Right lobe of liver (tissue), 4 donors: Measurements from ENCODE around the gene USP22.

Experiments used
- POLR2A ChIP-seq: fragments of 450-650 bp; IDR thresholded peaks from one replicate; pipeline ENCODE4 v1.6.1; 2017; ENCODE audit warnings: antibody characterized with exemption, mild to moderate bottlenecking
- TF ChIP-seq, protein P1 (sequence below), 4 donors: fragments of 200-600 bp in 3 of 4; fragments of 450-650 bp in 1 of 4; IDR thresholded peaks; one replicate each; pipeline versions ENCODE4 v1.5.1 to v1.8.0; 2016 to 2022; ENCODE audit warnings: antibody characterized with exemption in 4 of 4, mild to moderate bottlenecking in 2 of 4
- donor health status: DM: no; HTN: no; CAD: no.
- donor health status: DM: no; HTN: no; CAD: no.
- donor health status: DM: no; HTN: yes; CAD: no.

GRCh38 chr17:20986767-20987510 is 55.9 kb downstream of the USP22 start:
- TF ChIP-seq, protein P1, sequence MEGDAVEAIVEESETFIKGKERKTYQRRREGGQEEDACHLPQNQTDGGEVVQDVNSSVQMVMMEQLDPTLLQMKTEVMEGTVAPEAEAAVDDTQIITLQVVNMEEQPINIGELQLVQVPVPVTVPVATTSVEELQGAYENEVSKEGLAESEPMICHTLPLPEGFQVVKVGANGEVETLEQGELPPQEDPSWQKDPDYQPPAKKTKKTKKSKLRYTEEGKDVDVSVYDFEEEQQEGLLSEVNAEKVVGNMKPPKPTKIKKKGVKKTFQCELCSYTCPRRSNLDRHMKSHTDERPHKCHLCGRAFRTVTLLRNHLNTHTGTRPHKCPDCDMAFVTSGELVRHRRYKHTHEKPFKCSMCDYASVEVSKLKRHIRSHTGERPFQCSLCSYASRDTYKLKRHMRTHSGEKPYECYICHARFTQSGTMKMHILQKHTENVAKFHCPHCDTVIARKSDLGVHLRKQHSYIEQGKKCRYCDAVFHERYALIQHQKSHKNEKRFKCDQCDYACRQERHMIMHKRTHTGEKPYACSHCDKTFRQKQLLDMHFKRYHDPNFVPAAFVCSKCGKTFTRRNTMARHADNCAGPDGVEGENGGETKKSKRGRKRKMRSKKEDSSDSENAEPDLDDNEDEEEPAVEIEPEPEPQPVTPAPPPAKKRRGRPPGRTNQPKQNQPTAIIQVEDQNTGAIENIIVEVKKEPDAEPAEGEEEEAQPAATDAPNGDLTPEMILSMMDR (IDR thresholded peaks at IDR 0.05) = no peak
- no peak for TF ChIP-seq POLR2A
